Neural progenitor cell (in vitro differentiated cells): ENCODE measurements around the gene ATG9B. TPM values are rescaled to one million over a fixed set of nuclear protein-coding genes. Genes with fewer than 3 reads are reported as not detected.

Experiments
- DNase-seq: peaks from one replicate; pipeline ENCODE4 v3.0.0-alpha.2; 2016; ENCODE audit warnings: low spot score
- H2AFZ ChIP-seq: fragments of 200-600 bp; sonication (generic); replicated peaks from 2 replicates; pipeline ENCODE4 v1.6.1; 2016; ENCODE audit warnings: antibody characterized with exemption
- H3F3A ChIP-seq: fragments of 200-600 bp; sonication (generic); 2 replicates; pipeline ENCODE4 v1.6.1; 2016; ENCODE audit warnings: antibody characterized with exemption, low read depth
- H3K27ac ChIP-seq: fragments of 200-600 bp; sonication (generic); 2 replicates; pipeline ENCODE4 v1.5.1; 2016; ENCODE audit warnings: mild to moderate bottlenecking
- H3K27me3 ChIP-seq: fragments of 200-600 bp; sonication (generic); 2 replicates; pipeline ENCODE4 v1.6.1; 2016; ENCODE audit warnings: mild to moderate bottlenecking, moderate library complexity
- H3K36me3 ChIP-seq: fragments of 200-600 bp; sonication (generic); 2 replicates; pipeline ENCODE4 v1.5.1; 2016
- H3K4me1 ChIP-seq: fragments of 200-600 bp; sonication (generic); 2 replicates; pipeline ENCODE4 v1.6.1; 2016; ENCODE audit warnings: mixed run types
- H3K4me2 ChIP-seq: fragments of 200-600 bp; sonication (generic); 2 replicates; pipeline ENCODE4 v1.6.1; 2016
- H3K4me3 ChIP-seq: fragments of 200-600 bp; sonication (generic); 2 replicates; pipeline ENCODE4 v1.5.1; 2016
- H3K79me2 ChIP-seq: fragments of 200-600 bp; sonication (generic); 2 replicates; pipeline ENCODE4 v1.6.1; 2016; ENCODE audit warnings: low read depth
- H3K9ac ChIP-seq: fragments of 200-600 bp; sonication (generic); 2 replicates; pipeline ENCODE4 v1.6.1; 2016
- H3K9me3 ChIP-seq: fragments of 200-600 bp; sonication (generic); 2 replicates; pipeline ENCODE4 v1.5.1; 2016; ENCODE audit warnings: low read depth
- H4K20me1 ChIP-seq: fragments of 200-600 bp; sonication (generic); 2 replicates; pipeline ENCODE4 v1.6.1; 2016; ENCODE audit warnings: low read depth
- H3K27ac Mint-ChIP-seq: 3 replicates; pipeline ENCODE4 v1.8.0; 2021; ENCODE audit warnings: mixed read lengths
- H3K27me3 Mint-ChIP-seq: 2 replicates; pipeline ENCODE4 v1.8.0; 2022; ENCODE audit warnings: low read depth, mild to moderate bottlenecking, inconsistent platforms, moderate library complexity, mixed read lengths; ENCODE audit not compliant: insufficient read depth
- H3K36me3 Mint-ChIP-seq: 3 replicates; pipeline ENCODE4 v1.8.0; 2021; ENCODE audit warnings: mixed read lengths
- H3K4me1 Mint-ChIP-seq: 3 replicates; pipeline ENCODE4 v1.8.0; 2021; ENCODE audit warnings: mixed read lengths
- H3K4me3 Mint-ChIP-seq: 3 replicates; pipeline ENCODE4 v1.8.0; 2021; ENCODE audit warnings: mild to moderate bottlenecking, moderate library complexity, mixed read lengths
- H3K9me3 Mint-ChIP-seq: 3 replicates; pipeline ENCODE4 v1.8.0; 2020; ENCODE audit warnings: mixed read lengths
- EZH2 ChIP-seq: fragments of 200-600 bp; sonication (generic); IDR thresholded peaks from 2 replicates; pipeline ENCODE4 v1.6.1; 2017; ENCODE audit warnings: antibody characterized with exemption, mild to moderate bottlenecking, moderate library complexity
- EZH2phosphoT487 ChIP-seq: fragments of 200-600 bp; sonication (generic); IDR thresholded peaks from 2 replicates; pipeline ENCODE4 v1.6.1; 2017; ENCODE audit warnings: antibody characterized with exemption
- total RNA-seq: library from RNA; depleted of rRNA; stranded (reverse); fragments of >200 nt; gene quantifications from 2 replicates; pipeline ENCODE4 v1.2.3, GENCODE V29; 2015; ENCODE audit warnings: low replicate concordance
- TF ChIP-seq, protein P1 (sequence below): fragments of 200-600 bp; sonication (generic); IDR thresholded peaks from 2 replicates; pipeline ENCODE4 v1.5.1; 2017; ENCODE audit warnings: antibody characterized with exemption, mild to moderate bottlenecking

Gene ATG9B
- total RNA-seq, 1 donor from 2014 or later, result 0.43 TPM

DNA sequence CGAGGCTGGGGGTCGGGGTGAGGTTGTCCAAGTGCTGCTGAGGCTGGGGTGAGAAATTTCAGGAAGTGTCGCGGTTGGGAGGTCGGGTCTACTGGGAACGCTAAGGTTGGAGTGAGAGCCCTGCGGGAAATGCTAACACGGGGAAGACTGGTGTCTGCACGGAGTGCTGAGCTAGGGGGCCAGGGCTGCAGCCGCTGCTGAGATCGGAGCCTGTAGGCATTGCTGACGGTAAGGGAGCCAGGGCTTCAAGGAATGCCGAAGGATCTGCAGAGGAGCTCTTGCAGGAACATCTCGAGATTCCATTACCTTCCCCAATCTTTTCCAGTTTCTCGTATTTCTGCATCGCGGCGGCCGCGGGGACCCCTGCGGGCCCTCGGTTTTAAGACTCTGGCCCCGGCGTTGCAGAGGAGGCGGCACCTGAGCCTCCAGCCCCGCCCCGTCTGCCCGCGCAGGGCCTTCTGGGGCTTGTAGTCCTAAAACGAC, 33.3 kb upstream of the ATG9B start, which contains the start of gene CDK5:
Gene CDK5 (minus strand): TSS at position 392 of the 483 bp plus-strand sequence. CDS start 49 bp downstream, at position 343.
- DNase-seq, result no peak
- no peaks in the 10 kb centered on the region for H3K9me3 Mint-ChIP-seq
- TF ChIP-seq, protein P1, sequence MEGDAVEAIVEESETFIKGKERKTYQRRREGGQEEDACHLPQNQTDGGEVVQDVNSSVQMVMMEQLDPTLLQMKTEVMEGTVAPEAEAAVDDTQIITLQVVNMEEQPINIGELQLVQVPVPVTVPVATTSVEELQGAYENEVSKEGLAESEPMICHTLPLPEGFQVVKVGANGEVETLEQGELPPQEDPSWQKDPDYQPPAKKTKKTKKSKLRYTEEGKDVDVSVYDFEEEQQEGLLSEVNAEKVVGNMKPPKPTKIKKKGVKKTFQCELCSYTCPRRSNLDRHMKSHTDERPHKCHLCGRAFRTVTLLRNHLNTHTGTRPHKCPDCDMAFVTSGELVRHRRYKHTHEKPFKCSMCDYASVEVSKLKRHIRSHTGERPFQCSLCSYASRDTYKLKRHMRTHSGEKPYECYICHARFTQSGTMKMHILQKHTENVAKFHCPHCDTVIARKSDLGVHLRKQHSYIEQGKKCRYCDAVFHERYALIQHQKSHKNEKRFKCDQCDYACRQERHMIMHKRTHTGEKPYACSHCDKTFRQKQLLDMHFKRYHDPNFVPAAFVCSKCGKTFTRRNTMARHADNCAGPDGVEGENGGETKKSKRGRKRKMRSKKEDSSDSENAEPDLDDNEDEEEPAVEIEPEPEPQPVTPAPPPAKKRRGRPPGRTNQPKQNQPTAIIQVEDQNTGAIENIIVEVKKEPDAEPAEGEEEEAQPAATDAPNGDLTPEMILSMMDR, result no peak
- no peak for TF ChIP-seq EZH2
- TF ChIP-seq EZH2phosphoT487, result peak; percentile 3

DNA sequence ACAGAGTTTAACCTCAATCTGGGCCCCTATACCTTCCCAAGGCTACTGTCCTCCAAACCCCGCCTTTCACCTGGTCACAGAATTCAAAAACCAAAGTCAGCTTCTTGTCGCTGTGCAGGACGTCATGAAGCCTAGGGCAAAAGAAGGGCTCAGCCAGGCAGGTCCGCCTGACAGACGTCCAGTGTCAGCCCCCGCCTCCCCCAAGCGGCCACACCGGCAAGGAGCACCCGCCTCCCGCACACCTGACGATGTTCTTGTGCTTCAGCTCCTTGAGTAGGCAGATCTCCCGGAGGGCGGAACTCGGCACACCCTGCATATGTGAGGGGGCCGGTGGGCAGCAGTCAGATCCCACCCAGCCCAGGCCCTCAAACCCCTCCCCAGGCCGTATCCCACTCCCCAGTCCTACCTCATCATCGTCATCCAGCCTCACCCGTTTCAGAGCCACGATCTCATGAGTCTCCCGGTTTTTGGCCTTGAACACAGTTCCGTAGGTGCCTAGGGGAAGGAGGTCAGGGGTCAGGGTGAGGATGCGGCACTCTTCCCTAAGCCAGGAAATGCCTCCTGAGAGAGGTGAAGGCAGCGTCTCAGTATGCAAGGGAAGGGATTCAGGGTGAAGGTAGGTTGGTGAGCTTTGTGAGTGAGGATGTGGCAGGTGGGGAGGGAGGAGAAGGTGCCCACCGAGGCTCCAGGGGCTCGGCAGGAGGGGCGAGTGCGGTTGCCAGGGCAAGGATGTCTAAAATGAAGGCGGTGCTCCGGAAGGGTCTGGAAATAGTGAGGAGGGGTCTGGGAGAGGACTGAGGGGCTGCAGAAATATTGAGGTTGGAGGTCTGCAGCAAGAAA, 32.6 kb upstream of the ATG9B start:
- DNase-seq, result peak; percentile 57
- Histone ChIP-seq H3K36me3 (no peaks in the 10 kb centered on the region), H3K79me2 (peaks cover 7% of the 10 kb centered on the region), H3K9ac (no peak overlapping the region), H3K4me2 (peak overlapping the region; percentile 84), H3K4me1 (peaks cover 34% of the 10 kb centered on the region), H4K20me1 (peaks cover 37% of the 10 kb centered on the region), H3K4me3 (peak overlapping the region; percentile 77), H3K27me3 (peaks cover 39% of the 10 kb centered on the region), H3K27ac (no peak overlapping the region), H3K9me3 (no peaks in the 10 kb centered on the region), H2AFZ (no peak overlapping the region), H3F3A (peaks cover 27% of the 10 kb centered on the region)
- Mint-ChIP-seq H3K9me3 (no peaks in the 10 kb centered on the region), H3K4me1 (peaks cover 42% of the 10 kb centered on the region), H3K27me3 (peaks cover 15% of the 10 kb centered on the region), H3K4me3 (peak overlapping the region; percentile 94), H3K27ac (peak overlapping the region; percentile 28), H3K36me3 (peaks cover 5% of the 10 kb centered on the region)
- TF ChIP-seq, protein P1, result no peak
- peak; percentile 72 for TF ChIP-seq EZH2
- TF ChIP-seq EZH2phosphoT487, result peak; percentile 22

More for the DNA sequence above, 33.3 kb upstream of the ATG9B start, which contains the start of gene CDK5:
- peaks cover 41% of the 10 kb centered on the region for H3K4me1 ChIP-seq
- H3K79me2 ChIP-seq, result peaks cover 7% of the 10 kb centered on the region
- peaks cover 37% of the 10 kb centered on the region for H4K20me1 ChIP-seq
- peaks cover 16% of the 10 kb centered on the region for H3K27me3 Mint-ChIP-seq
- H3F3A ChIP-seq, result peaks cover 34% of the 10 kb centered on the region
- H3K4me3 ChIP-seq, result peak within 1 kb of the TSS; percentile 77
- H3K27ac Mint-ChIP-seq, result peak within 1 kb of the TSS; percentile 94
- peak within 1 kb of the TSS; percentile 99 for H3K4me2 ChIP-seq
- H3K4me3 Mint-ChIP-seq, result peak within 1 kb of the TSS; percentile 94
- no peak within 1 kb of the TSS for H3K27ac ChIP-seq
- H2AFZ ChIP-seq, result peak within 1 kb of the TSS; percentile 60
- peaks cover 46% of the 10 kb centered on the region for H3K4me1 Mint-ChIP-seq
- H3K36me3 ChIP-seq, result no peaks in the 10 kb centered on the region
- no peak within 1 kb of the TSS for H3K9ac ChIP-seq
- H3K9me3 ChIP-seq, result no peaks in the 10 kb centered on the region
- peaks cover 4% of the 10 kb centered on the region for H3K36me3 Mint-ChIP-seq
- H3K27me3 ChIP-seq, result peaks cover 33% of the 10 kb centered on the region

DNA sequence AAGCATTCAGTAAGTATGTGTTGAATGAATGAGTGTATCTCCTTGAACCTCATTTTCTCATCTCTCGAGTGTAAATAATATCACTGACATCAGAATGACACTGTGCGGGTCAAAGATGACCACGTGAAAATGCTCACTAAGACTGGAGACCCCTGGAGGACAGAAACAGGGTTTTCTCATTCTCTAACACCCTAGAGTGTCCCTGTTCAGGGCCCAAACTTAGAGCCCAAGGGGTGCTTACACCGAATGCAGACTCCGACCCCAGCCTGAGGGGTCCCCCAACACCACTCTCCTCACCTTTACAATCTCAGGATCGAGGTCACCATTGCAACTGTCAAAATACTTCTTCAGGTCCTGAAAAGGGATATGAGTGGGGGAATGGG, 32.0 kb upstream of the ATG9B start:
- Histone ChIP-seq H3K4me2 (peak overlapping the region; percentile 84), H3K4me1 (peaks cover 28% of the 10 kb centered on the region), H3K79me2 (peaks cover 7% of the 10 kb centered on the region), H3F3A (peaks cover 23% of the 10 kb centered on the region), H4K20me1 (peaks cover 37% of the 10 kb centered on the region), H3K9ac (no peak overlapping the region), H3K27me3 (peaks cover 39% of the 10 kb centered on the region), H3K9me3 (no peaks in the 10 kb centered on the region), H3K36me3 (no peaks in the 10 kb centered on the region), H3K4me3 (no peak overlapping the region), H3K27ac (no peak overlapping the region), H2AFZ (no peak overlapping the region)
- Mint-ChIP-seq H3K27me3 (peaks cover 12% of the 10 kb centered on the region), H3K27ac (no peak overlapping the region), H3K9me3 (no peaks in the 10 kb centered on the region), H3K4me1 (peaks cover 36% of the 10 kb centered on the region), H3K36me3 (peaks cover 5% of the 10 kb centered on the region), H3K4me3 (peak overlapping the region; percentile 94)
- TF ChIP-seq, protein P1, result no peak
- no peak for TF ChIP-seq EZH2
- TF ChIP-seq EZH2phosphoT487, result no peak
- no peak for DNase-seq
